Kidney (tissue), 14 donors: Measurements from ENCODE around the gene NOSTRIN. TPM values are rescaled to one million over a fixed set of nuclear protein-coding genes. Genes with fewer than 3 reads are reported as not detected.
A peak's percentile ranks its signal among the peaks of the same experiment; 100 is the strongest.

ENCODE experiments used
- DNase-seq, 5 donors: peaks; one replicate each; pipeline ENCODE4 v3.0.0-alpha.2; 2013 to 2020
- FAIRE-seq: peaks from 2 replicates; lab custom pipeline; 2012; peaks lifted over from hg19 to GRCh38; lab: Jason Lieb, UNC
- H3K27ac ChIP-seq, 2 donors: one replicate each; pipeline ENCODE4 v1.7.0; 2013; ENCODE audit warnings: low read depth in 2 of 2, low read length in 2 of 2, inconsistent platforms in 1 of 2
- H3K27me3 ChIP-seq: one replicate; pipeline ENCODE4 v1.7.1; 2013; ENCODE audit warnings: low read length, inconsistent platforms; ENCODE audit not compliant: control insufficient read depth, insufficient read depth
- H3K36me3 ChIP-seq, 3 donors: one replicate each; pipeline versions ENCODE4 v1.7.0 to v1.7.1; 2013; ENCODE audit warnings: low read length in 3 of 3, control low read depth in 1 of 3, inconsistent platforms in 1 of 3; ENCODE audit not compliant: insufficient read depth in 3 of 3, control insufficient read depth in 2 of 3
- H3K4me1 ChIP-seq, 3 donors: one replicate each; pipeline versions ENCODE4 v1.7.0 to v1.7.1; 2013; ENCODE audit warnings: low read length in 3 of 3, inconsistent platforms in 1 of 3, low read depth in 1 of 3; ENCODE audit not compliant: control insufficient read depth in 2 of 3, insufficient read depth in 2 of 3
- H3K4me3 ChIP-seq, 3 donors: one replicate each; pipeline versions ENCODE4 v1.7.0 to v1.8.1; 2013; ENCODE audit warnings: low read length in 3 of 3, control low read depth in 1 of 3, inconsistent platforms in 1 of 3
- H3K9ac ChIP-seq, 3 donors: one replicate each; pipeline versions ENCODE4 v1.7.0 to v1.7.1; 2013; ENCODE audit warnings: low read length in 3 of 3, control low read depth in 1 of 3, inconsistent platforms in 1 of 3
- H3K9me3 ChIP-seq, 3 donors: one replicate each; pipeline versions ENCODE4 v1.7.0 to v1.7.1; 2013; ENCODE audit warnings: low read length in 3 of 3, control low read depth in 1 of 3, inconsistent platforms in 1 of 3; ENCODE audit not compliant: control insufficient read depth in 2 of 3, insufficient read depth in 1 of 3
- intact Hi-C: fragments of 100-400 bp; cut with DNase I; formaldehyde crosslinking; loops from one replicate; pipeline ENCODE4 v1.11.1; 2022
- polyA plus RNA-seq: library from polyadenylated mRNA; stranded (reverse); fragments of 350-450 nt; fragmentation: Illumina TruSeq; extraction: RNeasy Lipid Tissue Mini Kit (QIAGEN cat#74804); gene quantifications from one replicate; pipeline ENCODE4 v1.2.3, GENCODE V29; 2014; ENCODE audit warnings: low read depth, low replicate concordance; ENCODE audit not compliant: insufficient read depth
- total RNA-seq: library from RNA; stranded (reverse); fragmentation: NEBNext Ultra II Directional; extraction: Animal tissue kit (Norgen Biotek cat#: 25700); gene quantifications from one replicate; pipeline ENCODE4 v1.2.1, GENCODE V29; 2021
- TF ChIP-seq, protein P1 (sequence below): IDR thresholded peaks from 3 replicates; pipeline ENCODE4 v1.5.1; 2012; ENCODE audit warnings: mild to moderate bottlenecking, moderate library complexity, borderline replicate concordance; ENCODE audit not compliant: insufficient read depth; ENCODE audit errors: extremely low read depth
- donor health status: control.
- donor health status: control.
- donor health status: control.
- donor health status: control.
- donor health status: control.
- donor health status: DM: yes; HTN: yes; CAD: no.
- donor health status: Normal renal cell carcinoma (clear cell type).

The NOSTRIN gene
- total and polyA plus RNA-seq, 2 donors from 2014 or later = 41.8 to 50.2 TPM

DNA sequence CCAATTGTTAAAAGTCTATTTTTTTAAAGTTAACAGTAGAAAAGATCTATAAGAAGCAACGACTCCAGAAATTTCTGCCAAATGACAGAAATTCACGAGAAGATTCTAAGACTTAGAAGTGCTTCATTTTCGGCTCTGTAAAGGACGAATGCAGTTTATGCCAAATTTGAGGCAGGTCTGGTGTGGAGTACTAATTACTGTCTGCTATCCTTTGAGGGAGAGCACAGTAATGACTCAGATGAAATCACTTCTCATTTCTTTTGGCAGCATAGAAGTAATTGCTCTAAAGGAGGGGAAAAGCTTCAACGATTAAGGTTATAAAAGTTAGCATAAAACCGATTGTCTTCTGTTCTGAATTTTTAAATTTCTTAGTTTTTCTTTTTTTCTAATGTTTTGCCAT lies 110.0 kb downstream of the NOSTRIN start:
- peaks cover 0 to 6% (median 0%) of the 10 kb centered on the region in 3 donors for H3K9me3 ChIP-seq
- no peak overlapping the region for H3K4me3 ChIP-seq
- DNase-seq = no peak
- no peaks in the 10 kb centered on the region for H3K27me3 ChIP-seq
- H3K36me3 ChIP-seq = no peaks in the 10 kb centered on the region
- H3K9ac ChIP-seq = no peak overlapping the region
- H3K4me1 ChIP-seq = no peaks in the 10 kb centered on the region
- FAIRE-seq = no peak
- TF ChIP-seq, protein P1, sequence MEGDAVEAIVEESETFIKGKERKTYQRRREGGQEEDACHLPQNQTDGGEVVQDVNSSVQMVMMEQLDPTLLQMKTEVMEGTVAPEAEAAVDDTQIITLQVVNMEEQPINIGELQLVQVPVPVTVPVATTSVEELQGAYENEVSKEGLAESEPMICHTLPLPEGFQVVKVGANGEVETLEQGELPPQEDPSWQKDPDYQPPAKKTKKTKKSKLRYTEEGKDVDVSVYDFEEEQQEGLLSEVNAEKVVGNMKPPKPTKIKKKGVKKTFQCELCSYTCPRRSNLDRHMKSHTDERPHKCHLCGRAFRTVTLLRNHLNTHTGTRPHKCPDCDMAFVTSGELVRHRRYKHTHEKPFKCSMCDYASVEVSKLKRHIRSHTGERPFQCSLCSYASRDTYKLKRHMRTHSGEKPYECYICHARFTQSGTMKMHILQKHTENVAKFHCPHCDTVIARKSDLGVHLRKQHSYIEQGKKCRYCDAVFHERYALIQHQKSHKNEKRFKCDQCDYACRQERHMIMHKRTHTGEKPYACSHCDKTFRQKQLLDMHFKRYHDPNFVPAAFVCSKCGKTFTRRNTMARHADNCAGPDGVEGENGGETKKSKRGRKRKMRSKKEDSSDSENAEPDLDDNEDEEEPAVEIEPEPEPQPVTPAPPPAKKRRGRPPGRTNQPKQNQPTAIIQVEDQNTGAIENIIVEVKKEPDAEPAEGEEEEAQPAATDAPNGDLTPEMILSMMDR = no peak
- no peak overlapping the region for H3K27ac ChIP-seq
- intact Hi-C loops = loop anchor here (10.0 kb wide), 2 partner anchors 138 to 568 kb away; no protein-coding TSS in a partner anchor

DNA sequence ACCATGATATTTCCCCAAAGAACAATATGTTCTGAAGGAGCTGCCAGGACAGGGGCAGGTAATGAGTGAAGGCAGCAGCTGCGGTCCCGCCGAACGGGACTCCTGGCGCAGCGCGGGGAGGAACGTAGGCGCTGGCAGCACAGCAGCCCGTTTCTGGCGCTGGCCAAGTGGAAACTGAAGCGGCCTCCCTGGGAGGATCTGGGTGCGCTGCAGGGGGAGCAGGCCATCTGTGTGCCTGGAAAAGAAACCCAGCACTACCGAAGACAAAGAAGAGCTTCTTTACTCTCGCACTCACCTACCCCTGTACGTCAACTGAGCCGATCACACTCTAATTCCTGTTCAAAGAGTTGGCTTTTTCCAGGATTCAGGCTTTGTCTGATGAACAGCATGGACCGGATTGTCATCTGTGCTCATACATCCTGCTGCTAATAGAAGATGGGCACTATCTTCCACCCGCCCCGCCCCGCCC lies 110.5 kb downstream of the NOSTRIN start:
- TF ChIP-seq, protein P1 = no peak
- no peaks in the 10 kb centered on the region for H3K27me3 ChIP-seq
- DNase-seq (peak in 3 of 5 donors; percentile 22 to 69 (median 37)), FAIRE-seq (no peak)
- intact Hi-C loops = loop anchor here (10.0 kb wide), 2 partner anchors 138 to 568 kb away; no protein-coding TSS in a partner anchor
- no peaks in the 10 kb centered on the region for H3K36me3 ChIP-seq
- H3K4me1 ChIP-seq = no peaks in the 10 kb centered on the region
- peak overlapping the region; percentile 18 to 42 (median 37) for H3K4me3 ChIP-seq
- H3K27ac ChIP-seq = no peak overlapping the region
- H3K9me3 ChIP-seq = peaks cover 0 to 6% (median 0%) of the 10 kb centered on the region in 3 donors
- no peak overlapping the region for H3K9ac ChIP-seq

GRCh38 chr2:168913495-168913894 lies 111.1 kb downstream of the NOSTRIN start:
- FAIRE-seq = no peak
- intact Hi-C loops = loop anchor here (10.0 kb wide), 2 partner anchors 139 to 569 kb away; no protein-coding TSS in a partner anchor

More at GRCh38 chr2:168913495-168913894, 111.1 kb downstream of the NOSTRIN start:
- DNase-seq = no peak
- Histone ChIP-seq H3K27ac (no peak overlapping the region), H3K27me3 (no peaks in the 10 kb centered on the region), H3K36me3 (no peaks in the 10 kb centered on the region), H3K4me3 (no peak overlapping the region), H3K9ac (no peak overlapping the region), H3K9me3 (peaks cover 0 to 6% (median 0%) of the 10 kb centered on the region in 3 donors), H3K4me1 (no peaks in the 10 kb centered on the region)
- TF ChIP-seq, protein P1 = no peak

Other genes with a start within 250 kb of the NOSTRIN start
- gene SPC25, start 87.8 kb downstream of the NOSTRIN start, total RNA-seq = 0.79 TPM
- not detected for gene SPC25, start 87.8 kb downstream of the NOSTRIN start, polyA plus RNA-seq
- gene G6PC2, start 98.7 kb downstream of the NOSTRIN start, total RNA-seq = not detected
- not detected for gene G6PC2, start 98.7 kb downstream of the NOSTRIN start, polyA plus RNA-seq
- 0.03 TPM for gene ABCB11, start 228.7 kb downstream of the NOSTRIN start, total RNA-seq
- gene ABCB11, start 228.7 kb downstream of the NOSTRIN start, polyA plus RNA-seq = not detected